ENCODE data around the gene SMAD6.

The SMAD6 gene

GRCh38 chr15:66778314-66778665 is 76.3 kb downstream of the SMAD6 start:
- no peak for DNase-seq

DNA sequence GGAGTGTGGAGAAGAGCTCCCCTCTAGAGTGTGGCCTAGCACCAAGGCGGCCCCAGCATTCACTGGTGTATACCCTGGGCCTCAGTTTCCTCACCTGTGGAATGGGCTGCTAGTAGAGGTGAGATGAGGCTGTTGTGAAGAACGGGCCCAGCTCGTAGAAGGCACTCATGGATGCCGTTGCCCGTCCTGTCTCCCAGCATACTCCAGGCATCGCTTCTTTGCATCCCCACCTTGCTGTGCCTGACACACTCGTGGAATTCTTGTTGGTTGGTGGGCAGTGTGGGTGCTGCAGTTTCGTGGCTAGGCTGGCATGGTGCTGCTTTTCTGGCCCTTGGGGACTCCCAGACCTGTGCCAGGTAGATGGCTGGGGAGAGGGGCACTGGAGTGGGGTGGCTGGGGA is 76.7 kb downstream of the SMAD6 start:
- no peak for DNase-seq

DNA sequence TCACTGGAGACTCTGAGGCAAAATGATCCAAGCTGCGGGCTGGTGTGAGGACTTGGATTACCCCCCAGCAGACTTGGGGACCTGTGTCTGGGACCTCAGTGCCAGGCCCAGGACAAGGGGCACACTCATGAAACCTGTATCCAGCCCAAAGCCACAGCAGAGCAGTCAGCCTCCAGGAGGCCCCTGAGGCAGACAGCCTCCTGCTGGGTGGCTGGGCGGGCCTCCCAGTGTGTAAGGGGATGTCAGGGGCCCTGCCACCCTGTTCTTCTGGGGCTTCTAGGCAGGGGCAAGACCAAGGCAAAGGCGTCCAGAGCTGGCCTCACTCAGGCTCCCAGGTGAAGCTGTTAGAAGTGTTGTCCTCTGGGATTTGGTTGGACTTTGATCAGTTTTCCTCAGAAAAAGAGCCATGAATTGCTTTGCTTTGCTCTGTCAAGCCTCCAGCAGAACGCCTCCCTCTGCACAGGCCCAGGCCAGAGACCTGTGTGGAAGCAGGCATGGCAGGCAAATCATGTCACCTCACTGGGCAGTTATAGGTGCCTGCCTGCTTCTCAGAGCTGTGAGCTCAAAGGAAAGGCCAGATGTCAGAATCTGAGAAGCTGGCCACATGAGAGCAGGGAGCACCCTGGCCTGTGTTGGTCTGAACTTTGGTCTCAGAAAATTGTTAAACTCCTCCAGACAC is 77.4 kb downstream of the SMAD6 start:
- DNase-seq: no peak

DNA sequence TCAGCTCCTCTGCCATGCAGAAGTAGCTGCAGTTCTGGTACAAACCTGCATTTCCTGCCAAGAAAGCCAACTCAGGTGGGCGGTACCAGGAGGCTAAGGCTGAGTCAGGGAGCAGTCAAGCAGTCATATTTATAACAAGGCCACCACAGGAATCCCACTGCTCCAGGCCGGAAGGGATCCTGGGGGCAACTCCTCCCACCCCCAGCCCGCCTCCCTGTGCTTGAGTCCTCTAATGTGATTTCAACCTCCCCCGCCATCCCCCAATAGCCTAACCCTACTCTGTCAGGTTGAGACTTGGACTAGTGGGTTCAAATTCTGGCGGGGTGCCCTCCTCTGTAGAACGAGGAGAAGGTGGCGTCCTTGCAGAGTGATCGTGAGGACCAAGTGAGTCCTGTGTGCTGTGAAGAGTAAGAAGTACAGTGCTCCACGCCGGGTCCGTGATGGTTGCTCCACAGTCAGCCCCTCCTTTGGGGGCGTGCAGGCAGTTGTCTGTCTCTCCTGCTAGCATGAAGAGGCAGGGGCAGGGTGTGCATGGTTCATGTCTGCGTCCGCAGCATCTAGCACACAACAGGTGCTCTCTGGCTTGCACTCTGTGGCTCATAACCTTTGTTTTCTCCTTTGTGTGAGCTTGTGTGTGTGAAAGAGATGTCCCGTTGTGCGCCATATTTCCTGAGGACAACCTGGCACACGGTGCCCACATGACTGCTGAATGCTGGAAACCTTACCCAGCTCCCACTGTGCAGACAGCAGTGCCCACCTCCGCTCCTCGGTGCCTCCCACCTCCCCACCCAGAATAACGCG is 78.3 kb downstream of the SMAD6 start:
- no peak for DNase-seq

GRCh38 chr15:66780973-66781718 is 79.1 kb downstream of the SMAD6 start:
- DNase-seq: no peak

DNA sequence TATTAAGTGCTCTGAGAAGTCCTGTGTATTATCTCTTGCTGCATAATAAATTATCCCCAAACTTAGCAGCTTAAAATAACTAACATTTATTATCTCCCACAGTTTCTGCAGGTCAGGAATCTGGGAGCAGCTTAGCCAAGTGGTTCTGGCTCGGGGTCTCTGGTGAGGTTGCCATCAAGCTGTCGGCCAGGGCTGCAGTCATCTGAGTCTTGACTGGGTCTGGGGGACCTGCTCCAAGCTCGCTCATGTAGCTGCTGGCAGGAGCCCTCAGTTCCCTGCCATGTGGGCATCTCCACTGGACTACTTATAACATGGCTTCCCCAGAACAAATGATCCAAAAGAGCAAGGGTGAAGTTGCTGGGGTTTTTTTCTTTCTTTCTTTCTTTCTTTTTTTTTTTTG is 80.7 kb downstream of the SMAD6 start:
- no peak for DNase-seq

GRCh38 chr15:66783314-66783713 is 81.3 kb downstream of the SMAD6 start:
- DNase-seq: no peak

DNA sequence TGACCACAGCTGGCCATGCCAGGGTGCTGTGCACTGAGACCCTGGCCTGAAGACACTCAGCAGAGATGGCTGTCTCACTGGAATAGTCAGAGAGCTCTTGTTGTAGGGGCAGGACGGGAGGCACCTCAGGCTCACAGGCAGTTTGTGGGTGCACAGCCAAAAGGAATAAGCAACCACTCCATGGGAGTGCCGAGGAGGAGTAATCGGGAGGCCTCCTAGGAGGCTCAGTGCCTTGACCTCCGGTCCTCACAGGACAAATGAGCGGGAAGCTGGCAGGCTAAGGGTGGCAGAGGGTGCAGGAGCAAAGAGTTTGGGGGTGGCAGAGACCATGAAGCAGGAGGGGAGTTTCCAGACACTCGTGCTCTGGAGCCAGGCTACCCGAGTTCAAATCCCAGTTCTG is 81.7 kb downstream of the SMAD6 start:
- no peak for DNase-seq

- DNase-seq: no peak
Measured at GRCh38 chr15:66784174-66784573, 82.1 kb downstream of the SMAD6 start.

DNA sequence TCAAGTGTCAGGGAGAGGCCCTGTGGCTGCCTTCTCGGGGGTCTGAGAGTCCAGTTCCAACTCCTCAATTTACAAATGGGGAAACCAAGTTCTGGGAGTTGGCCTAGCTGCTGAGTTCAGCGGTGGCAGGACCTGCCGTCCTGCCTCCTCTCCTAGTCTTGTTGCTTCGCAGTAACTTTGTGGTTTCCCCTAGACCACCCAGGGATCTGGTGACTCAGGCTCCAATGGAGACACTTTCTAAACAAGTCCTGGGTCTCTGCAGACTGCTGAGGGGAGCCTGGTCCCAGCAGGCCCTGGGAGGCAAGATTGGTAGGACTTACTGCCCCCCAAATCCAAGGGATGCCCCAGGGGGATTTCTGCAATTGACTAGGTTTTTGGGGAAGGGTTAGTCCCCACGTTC is 83.6 kb downstream of the SMAD6 start:
- no peak for DNase-seq

- DNase-seq: no peak
Measured at GRCh38 chr15:66786222-66786621, 84.2 kb downstream of the SMAD6 start.

DNA sequence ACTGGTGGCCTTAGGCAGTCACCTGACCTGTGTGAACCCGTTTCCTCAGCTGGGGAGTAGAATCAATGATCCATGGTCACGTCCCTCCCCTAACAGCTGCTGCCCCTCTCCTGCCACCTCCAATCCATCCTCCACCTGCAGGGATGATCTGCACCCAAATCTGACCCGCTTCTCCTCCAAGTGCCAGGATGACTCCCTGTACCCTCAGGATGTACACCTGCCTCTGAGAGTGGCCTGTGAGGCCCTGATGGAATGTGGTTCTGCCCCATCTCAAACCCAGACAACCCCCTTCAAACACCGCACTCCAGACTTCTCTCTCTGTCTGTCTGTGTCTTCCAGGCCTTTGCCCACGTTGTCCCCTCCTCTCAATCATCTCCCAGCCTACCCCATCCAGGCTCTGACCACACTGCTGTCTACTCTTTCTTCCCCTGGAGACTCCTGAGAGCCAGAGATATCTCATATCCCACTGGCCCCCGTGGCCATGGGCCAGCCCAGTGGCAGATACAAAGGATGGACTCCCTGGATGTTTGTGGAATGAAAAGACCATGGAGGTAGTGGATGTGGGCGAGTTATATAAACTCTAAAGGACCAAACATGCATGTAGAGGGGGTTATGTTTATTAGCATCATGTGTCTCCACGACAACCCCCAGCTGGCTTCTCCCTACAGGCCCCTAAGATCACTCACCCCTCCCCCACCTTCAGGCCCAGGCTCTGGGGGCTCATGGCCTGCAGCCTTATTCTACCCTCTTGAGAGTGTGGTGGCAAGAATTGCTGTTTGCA is 84.9 kb downstream of the SMAD6 start:
- DNase-seq: no peak

GRCh38 chr15:66787489-66787871 is 85.4 kb downstream of the SMAD6 start:
- no peak for DNase-seq

DNA sequence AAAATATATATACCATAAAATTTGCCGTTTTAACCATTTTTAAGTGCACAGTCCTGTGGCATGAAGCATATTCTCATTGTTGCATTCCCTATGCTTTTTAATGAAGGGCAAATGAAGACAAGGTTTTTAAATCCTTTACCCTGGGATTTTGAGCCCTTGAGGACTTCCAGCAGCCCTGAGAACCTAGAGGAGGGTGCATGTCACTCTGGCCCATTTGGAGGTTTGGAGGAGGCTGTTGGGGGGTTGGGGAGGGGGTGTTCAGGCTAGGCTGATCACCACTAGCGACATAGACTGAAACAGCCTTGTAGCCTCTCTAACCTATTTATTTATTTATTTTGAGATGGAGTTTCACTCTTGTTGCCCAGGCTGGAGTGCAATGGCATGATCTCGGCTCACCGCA is 86.0 kb downstream of the SMAD6 start:
- no peak for DNase-seq

- DNase-seq: no peak
Measured at GRCh38 chr15:66789029-66790025, 87.3 kb downstream of the SMAD6 start.

DNA sequence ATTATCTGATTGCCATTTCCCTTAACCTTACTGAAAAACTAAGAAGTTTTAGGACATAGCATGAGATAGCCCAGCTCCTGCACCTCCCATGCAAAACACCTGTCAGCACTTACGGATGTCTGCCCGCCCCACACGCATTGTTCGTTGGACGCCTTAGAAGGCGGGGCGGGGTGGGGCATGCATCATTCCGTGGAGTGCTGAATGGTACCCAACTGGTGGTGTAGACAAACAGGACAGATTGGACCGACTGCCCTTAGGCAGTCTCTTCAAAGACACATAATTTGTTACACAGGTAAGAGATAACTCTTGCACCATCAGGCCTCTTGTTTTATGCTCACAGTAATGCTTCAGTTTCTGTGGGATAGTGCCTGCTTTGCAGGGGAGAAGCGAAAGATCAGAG is 93.8 kb downstream of the SMAD6 start:
- no peak for DNase-seq

DNA sequence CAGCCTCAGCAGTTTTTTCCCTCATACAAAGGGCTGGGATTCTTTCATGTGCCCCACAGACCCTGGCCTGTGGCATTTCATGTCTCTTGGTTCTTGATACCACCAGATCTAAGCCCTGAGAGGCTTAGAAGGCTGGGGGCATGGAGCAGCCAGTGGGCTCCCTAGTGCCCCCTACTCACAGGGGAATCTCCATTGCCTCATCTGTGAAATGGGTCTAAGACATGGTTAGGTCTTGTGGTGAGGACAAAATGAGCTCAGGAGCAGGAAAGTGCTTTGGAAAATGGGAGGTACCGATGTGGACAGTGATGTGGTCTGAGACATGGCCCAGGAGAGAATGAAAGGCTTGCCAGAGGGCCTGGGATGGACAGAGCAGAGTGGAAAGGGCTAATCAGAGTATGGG is 94.3 kb downstream of the SMAD6 start:
- DNase-seq: no peak

DNA sequence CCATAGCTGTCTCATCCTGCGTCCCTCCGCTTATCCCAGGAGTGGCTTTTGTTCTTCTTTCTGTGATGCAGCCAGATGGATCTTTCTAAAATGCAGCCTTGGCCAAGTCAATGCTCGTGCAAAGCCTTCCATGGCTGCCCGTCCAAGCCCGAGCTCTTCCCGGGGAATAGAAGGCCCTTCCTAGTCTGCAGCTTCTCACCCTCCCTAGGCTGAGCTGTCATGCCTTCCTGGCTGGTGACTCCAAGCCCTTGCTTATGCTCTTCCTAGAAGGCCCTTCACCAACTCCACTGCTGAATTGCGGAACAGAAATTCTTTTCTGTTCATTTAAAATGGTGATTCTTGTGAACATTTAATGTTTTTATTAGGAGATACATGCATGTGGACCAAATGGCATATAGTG is 95.9 kb downstream of the SMAD6 start:
- no peak for DNase-seq

- no peak for DNase-seq
Measured at GRCh38 chr15:66798426-66799061, 96.5 kb downstream of the SMAD6 start.

- no peak for DNase-seq
Measured at GRCh38 chr15:66799242-66799641, 97.2 kb downstream of the SMAD6 start.

GRCh38 chr15:66800584-66801235 is 98.7 kb downstream of the SMAD6 start:
- DNase-seq: no peak

All from DMS79 treated with DMSO at 0.1 percent for 48 hours (cell line).